ENCODE results near the gene UCKL1. TPM values are rescaled to one million over a fixed set of nuclear protein-coding genes. Genes with fewer than 3 reads are reported as not detected.

Gene UCKL1
- total RNA-seq, 1 donor from 2014 or later, result 33.4 TPM

DNA sequence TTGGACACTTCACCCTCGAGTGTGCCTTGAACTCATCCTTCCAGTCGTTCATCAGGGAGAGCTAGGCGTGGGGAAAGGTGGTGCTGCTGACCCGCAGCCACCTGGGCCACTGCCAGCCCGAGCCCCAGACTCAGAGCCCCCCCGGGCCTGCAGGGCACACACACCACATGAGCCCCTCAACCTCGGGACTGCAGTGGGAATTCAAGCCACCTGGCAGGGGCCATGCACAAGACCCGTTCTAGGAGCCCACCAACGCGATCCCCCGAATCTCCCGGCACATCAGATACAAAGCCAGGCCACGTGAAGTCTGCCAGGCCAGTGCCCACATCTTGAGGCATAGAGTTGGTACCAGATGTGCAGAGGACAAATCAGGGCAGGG, 10.7 kb upstream of the UCKL1 start:
- Histone ChIP-seq H3K27me3 (ENCODE audit: insufficient read depth, low read length) (no peaks in the 10 kb centered on the region), H3K9me3 (ENCODE audit: insufficient read depth, low read depth, low read length) (peaks cover 39% of the 10 kb centered on the region), H3K79me2 (ENCODE audit: insufficient read depth, low read length) (peaks cover 24% of the 10 kb centered on the region), H3K4me1 (ENCODE audit: insufficient read depth, low read length) (peaks cover 11% of the 10 kb centered on the region), H4K20me1 (ENCODE audit: insufficient read depth, low read length) (no peaks in the 10 kb centered on the region), H3K27ac (ENCODE audit: low read depth, low read length) (no peak overlapping the region), H3K9ac (ENCODE audit: low read length) (no peak overlapping the region), H3K36me3 (ENCODE audit: insufficient read depth, low read length) (peaks cover 7% of the 10 kb centered on the region), H3K4me3 (ENCODE audit: insufficient read depth, low read depth, low read length) (no peak overlapping the region), H3K4me2 (ENCODE audit: low read length) (no peak overlapping the region), H2AFZ (ENCODE audit: low read depth, low read length) (no peak overlapping the region)
- H3K9me3 Mint-ChIP-seq (ENCODE audit: unreplicated experiment), result no peaks in the 10 kb centered on the region
- no peak for FAIRE-seq
- peaks cover 2% of the 10 kb centered on the region for H3K4me1 Mint-ChIP-seq (ENCODE audit: low read depth, unreplicated experiment)
- no peak overlapping the region for H3K27ac Mint-ChIP-seq (ENCODE audit: unreplicated experiment)
- H3K4me3 Mint-ChIP-seq (ENCODE audit: unreplicated experiment), result no peak overlapping the region
- no peak for DNase-seq (ENCODE audit: low read depth)
- H3K36me3 Mint-ChIP-seq (ENCODE audit: low read depth, unreplicated experiment), result no peaks in the 10 kb centered on the region
- H3K27me3 Mint-ChIP-seq (ENCODE audit: low read depth, unreplicated experiment), result no peaks in the 10 kb centered on the region
- TF ChIP-seq EZH2 (IDR thresholded peaks at IDR 0.05; ENCODE audit: insufficient read depth, low read length), result no peak
- TF ChIP-seq, protein P1, sequence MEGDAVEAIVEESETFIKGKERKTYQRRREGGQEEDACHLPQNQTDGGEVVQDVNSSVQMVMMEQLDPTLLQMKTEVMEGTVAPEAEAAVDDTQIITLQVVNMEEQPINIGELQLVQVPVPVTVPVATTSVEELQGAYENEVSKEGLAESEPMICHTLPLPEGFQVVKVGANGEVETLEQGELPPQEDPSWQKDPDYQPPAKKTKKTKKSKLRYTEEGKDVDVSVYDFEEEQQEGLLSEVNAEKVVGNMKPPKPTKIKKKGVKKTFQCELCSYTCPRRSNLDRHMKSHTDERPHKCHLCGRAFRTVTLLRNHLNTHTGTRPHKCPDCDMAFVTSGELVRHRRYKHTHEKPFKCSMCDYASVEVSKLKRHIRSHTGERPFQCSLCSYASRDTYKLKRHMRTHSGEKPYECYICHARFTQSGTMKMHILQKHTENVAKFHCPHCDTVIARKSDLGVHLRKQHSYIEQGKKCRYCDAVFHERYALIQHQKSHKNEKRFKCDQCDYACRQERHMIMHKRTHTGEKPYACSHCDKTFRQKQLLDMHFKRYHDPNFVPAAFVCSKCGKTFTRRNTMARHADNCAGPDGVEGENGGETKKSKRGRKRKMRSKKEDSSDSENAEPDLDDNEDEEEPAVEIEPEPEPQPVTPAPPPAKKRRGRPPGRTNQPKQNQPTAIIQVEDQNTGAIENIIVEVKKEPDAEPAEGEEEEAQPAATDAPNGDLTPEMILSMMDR (IDR thresholded peaks at IDR 0.05; ENCODE audit: insufficient read depth, low read depth, low read length), result no peak

DNA sequence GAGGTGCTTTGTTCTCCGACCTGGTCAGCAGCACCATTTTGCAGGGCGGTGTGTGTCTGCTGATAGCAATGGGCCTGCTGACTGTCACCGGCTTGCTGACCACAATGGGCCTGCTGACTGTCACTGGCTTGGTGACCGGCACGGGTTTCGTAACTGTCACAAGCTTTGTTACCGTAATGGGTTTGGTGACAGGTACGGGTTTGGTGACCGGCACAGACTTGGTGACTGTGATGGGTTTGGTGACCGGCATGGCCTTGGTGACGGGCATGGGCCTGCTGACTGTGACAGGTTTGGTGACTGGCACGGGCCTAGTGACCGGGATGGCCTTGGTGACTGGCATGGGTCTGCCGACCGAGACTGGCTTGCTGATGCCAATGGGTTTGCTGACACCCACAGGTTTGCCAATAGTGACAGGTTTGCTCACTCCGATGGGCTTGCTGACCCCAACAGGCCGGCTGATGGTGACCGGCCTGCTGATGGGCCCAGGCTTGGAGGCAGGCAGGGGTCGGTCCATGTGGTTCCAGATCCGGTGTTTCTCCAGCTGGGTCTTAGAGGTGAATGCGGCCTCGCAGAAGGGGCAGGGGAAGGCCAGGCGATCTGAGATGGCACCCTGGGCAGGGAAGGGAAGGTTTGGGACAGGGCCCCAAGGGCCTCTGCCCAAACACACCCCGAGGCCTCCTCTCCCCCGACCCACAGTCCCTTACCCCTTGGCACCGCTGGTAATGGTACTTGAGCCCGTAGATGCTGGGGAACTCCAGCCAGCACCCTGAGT, 10.1 kb upstream of the UCKL1 start:
- peaks cover 2% of the 10 kb centered on the region for H3K4me1 Mint-ChIP-seq (ENCODE audit: low read depth, unreplicated experiment)
- H3K36me3 ChIP-seq (ENCODE audit: insufficient read depth, low read length), result peaks cover 7% of the 10 kb centered on the region

More for the DNA sequence above, 10.1 kb upstream of the UCKL1 start:
- no peak overlapping the region for H3K4me2 ChIP-seq (ENCODE audit: low read length)
- H3K9ac ChIP-seq (ENCODE audit: low read length), result no peak overlapping the region
- peaks cover 11% of the 10 kb centered on the region for H3K4me1 ChIP-seq (ENCODE audit: insufficient read depth, low read length)
- H3K27ac ChIP-seq (ENCODE audit: low read depth, low read length), result no peak overlapping the region
- H3K4me3 ChIP-seq (ENCODE audit: insufficient read depth, low read depth, low read length), result no peak overlapping the region
- no peak for FAIRE-seq
- H3K27ac Mint-ChIP-seq (ENCODE audit: unreplicated experiment), result no peak overlapping the region
- TF ChIP-seq EZH2 (IDR thresholded peaks at IDR 0.05; ENCODE audit: insufficient read depth, low read length), result no peak
- TF ChIP-seq, protein P1 (IDR thresholded peaks at IDR 0.05; ENCODE audit: insufficient read depth, low read depth, low read length), result no peak
- no peak for DNase-seq (ENCODE audit: low read depth)
- no peak overlapping the region for H2AFZ ChIP-seq (ENCODE audit: low read depth, low read length)
- peaks cover 39% of the 10 kb centered on the region for H3K9me3 ChIP-seq (ENCODE audit: insufficient read depth, low read depth, low read length)
- H3K27me3 Mint-ChIP-seq (ENCODE audit: low read depth, unreplicated experiment), result no peaks in the 10 kb centered on the region
- H3K27me3 ChIP-seq (ENCODE audit: insufficient read depth, low read length), result no peaks in the 10 kb centered on the region
- peaks cover 2% of the 10 kb centered on the region for H3K36me3 Mint-ChIP-seq (ENCODE audit: low read depth, unreplicated experiment)
- H4K20me1 ChIP-seq (ENCODE audit: insufficient read depth, low read length), result no peaks in the 10 kb centered on the region
- H3K79me2 ChIP-seq (ENCODE audit: insufficient read depth, low read length), result peaks cover 24% of the 10 kb centered on the region
- no peaks in the 10 kb centered on the region for H3K9me3 Mint-ChIP-seq (ENCODE audit: unreplicated experiment)
- no peak overlapping the region for H3K4me3 Mint-ChIP-seq (ENCODE audit: unreplicated experiment)

Measured in astrocyte (in vitro differentiated cells and primary cell).